NCI-H2029 (cell line): ENCODE data around the gene GJA10.

Experiments
- DNase-seq: peaks from one replicate; lab custom pipeline; 2025; lab: John Stamatoyannopoulos, UW

Gene GJA10

GRCh38 chr6:89944826-89945407, 50.6 kb downstream of the GJA10 start:
- DNase-seq, result peak; percentile 3
